B cell (primary cell): ENCODE measurements around the gene KLHDC8A. TPM values are rescaled to one million over a fixed set of nuclear protein-coding genes. Genes with fewer than 3 reads are reported as not detected.

Source experiments
- ATAC-seq: fragments of 200-7000 bp; cut with Tn5 transposase; one replicate; pipeline ENCODE4 v1.10.0; 2021; ENCODE audit warnings: low read depth, mild to moderate bottlenecking, moderate number of reproducible peaks, moderate library complexity
- CTCF ChIA-PET: fragments of 350-600 bp; sonication (Branson Sonifier 250); formaldehyde crosslinking; loops from one replicate; lab custom pipeline; 2021; ENCODE audit warnings: antibody characterized with exemption, inconsistent platforms; lab: Charles Lee
- POLR2A ChIA-PET: fragments of 350-600 bp; sonication (Branson Sonifier 250); formaldehyde crosslinking; loops from one replicate; lab custom pipeline; 2021; ENCODE audit warnings: antibody characterized with exemption; lab: Charles Lee
- DNase-seq: peaks from one replicate; pipeline ENCODE4 v3.0.0; 2013
- H2AFZ ChIP-seq: 2 replicates; pipeline ENCODE4 v1.6.1; 2012; ENCODE audit warnings: mild to moderate bottlenecking, low read depth, low read length; ENCODE audit not compliant: insufficient read depth, poor library complexity, severe bottlenecking
- H3K27ac ChIP-seq, 2 donors: 1 replicate in 1 of 2; 2 replicates in 1 of 2; pipeline ENCODE4 v1.5.1; 2012 to 2013; ENCODE audit warnings: low read length in 2 of 2, mild to moderate bottlenecking in 2 of 2, moderate library complexity in 1 of 2
- H3K27me3 ChIP-seq, 4 experiments: fragments of 200-600 bp in 1 of 4; sonication (generic) in 1 of 4; replicated peaks in 1 of 4; 1 replicate in 2 of 4; 2 replicates in 2 of 4; pipeline versions ENCODE4 v1.6.1 to v1.7.0; 2013 to 2016; ENCODE audit warnings: low read length in 3 of 4, mild to moderate bottlenecking in 2 of 4, mixed read lengths in 1 of 4, moderate library complexity in 1 of 4; ENCODE audit not compliant: insufficient read depth in 4 of 4, control insufficient read depth in 3 of 4; ENCODE audit errors: control extremely low read depth in 1 of 4
- H3K36me3 ChIP-seq, 2 experiments: replicated peaks in 1 of 2; 1 replicate in 1 of 2; 2 replicates in 1 of 2; pipeline versions ENCODE4 v1.6.1 to v1.7.1; 2013; ENCODE audit warnings: low read length in 1 of 2; ENCODE audit not compliant: insufficient read depth in 2 of 2, control insufficient read depth in 1 of 2; ENCODE audit errors: control extremely low read depth in 1 of 2, extremely low read depth in 1 of 2
- H3K4me1 ChIP-seq, 2 donors: fragments of 200-600 bp in 1 of 2; sonication (generic) in 1 of 2; 1 replicate in 1 of 2; 2 replicates in 1 of 2; pipeline versions ENCODE4 v1.5.1 to v1.6.1; 2013 to 2017; ENCODE audit warnings: low read length in 2 of 2; ENCODE audit not compliant: control insufficient read depth in 2 of 2, insufficient read depth in 2 of 2
- H3K4me2 ChIP-seq: replicated peaks from 2 replicates; pipeline ENCODE3; 2012; ENCODE audit warnings: mild to moderate bottlenecking, low read depth, low read length; ENCODE audit not compliant: poor library complexity, severe bottlenecking
- H3K4me3 ChIP-seq, 5 experiments: fragments of 200-600 bp in 1 of 5; sonication (generic) in 1 of 5; 1 replicate in 3 of 5; 2 replicates in 2 of 5; pipeline versions ENCODE4 v1.5.1 to v1.7.0; 2011 to 2016; ENCODE audit warnings: low read length in 4 of 5, mild to moderate bottlenecking in 4 of 5, low read depth in 2 of 5, control low read depth in 1 of 5, moderate library complexity in 1 of 5; ENCODE audit not compliant: insufficient read depth in 1 of 5; ENCODE audit errors: control extremely low read depth in 1 of 5, extremely low read depth in 1 of 5
- H3K79me2 ChIP-seq: fragments of 200-600 bp; sonication (generic); one replicate; pipeline ENCODE4 v1.6.0; 2016; ENCODE audit warnings: low read length; ENCODE audit not compliant: control insufficient read depth, insufficient read depth
- H3K9ac ChIP-seq: fragments of 200-600 bp; sonication (generic); 2 replicates; pipeline ENCODE4 v1.6.1; 2017; ENCODE audit warnings: mild to moderate bottlenecking, low read length, moderate library complexity
- H3K9me3 ChIP-seq, 3 donors: one replicate each; pipeline versions ENCODE4 v1.6.1 to v1.7.1; 2013; ENCODE audit warnings: low read length in 2 of 3; ENCODE audit not compliant: control insufficient read depth in 2 of 3, insufficient read depth in 1 of 3; ENCODE audit errors: control extremely low read depth in 1 of 3
- H4K20me1 ChIP-seq: 2 replicates; pipeline ENCODE4 v1.6.0; 2012; ENCODE audit warnings: mild to moderate bottlenecking, low read length; ENCODE audit not compliant: insufficient read depth, control insufficient read depth, poor library complexity, severe bottlenecking
- H3K27ac Mint-ChIP-seq: one replicate; pipeline ENCODE4 v1.8.0; 2021; ENCODE audit warnings: mixed read lengths
- H3K27me3 Mint-ChIP-seq: one replicate; pipeline ENCODE4 v1.8.0; 2021; ENCODE audit warnings: mixed read lengths
- H3K4me1 Mint-ChIP-seq: one replicate; pipeline ENCODE4 v1.8.0; 2021; ENCODE audit warnings: mixed read lengths
- H3K4me3 Mint-ChIP-seq: one replicate; pipeline ENCODE4 v1.8.0; 2021; ENCODE audit warnings: mixed read lengths
- H3K9me3 Mint-ChIP-seq: one replicate; pipeline ENCODE4 v1.8.0; 2022; ENCODE audit warnings: mixed read lengths; ENCODE audit not compliant: insufficient read depth
- EZH2 ChIP-seq: IDR thresholded peaks from 2 replicates; pipeline ENCODE4 v1.6.1; 2012; ENCODE audit warnings: borderline replicate concordance, low read depth, mild to moderate bottlenecking, moderate library complexity, low read length; ENCODE audit not compliant: insufficient read depth, poor library complexity, severe bottlenecking
- WGBS: methylation state at CpG from one replicate; pipeline ENCODE4 v1.1.5; 2013; ENCODE audit warnings: missing lambda C conversion rate; ENCODE audit not compliant: insufficient coverage; 5-methylcytosine and 5-hydroxymethylcytosine counted together
- intact Hi-C: fragments of 100-400 bp; cut with micrococcal nuclease; formaldehyde crosslinking; loops from one replicate; pipeline ENCODE4 v1.10.0; 2022
- polyA plus RNA-seq: library from polyadenylated mRNA; depleted of rRNA; stranded (reverse); fragments of >200 nt; gene quantifications from 2 replicates; pipeline ENCODE4 v1.2.3, GENCODE V29; 2012
- total RNA-seq, 2 donors: library from RNA; stranded (reverse); fragments of 120-200 nt in 1 of 2; gene quantifications; 1 replicate in 1 of 2; 2 replicates in 1 of 2; pipeline versions ENCODE4 v1.2.3 to v1.2.4, GENCODE V29; 2013 to 2022
- TF ChIP-seq, protein P1 (sequence below): fragments of 200-600 bp; IDR thresholded peaks from one replicate; pipeline ENCODE4 v1.8.0; 2022; ENCODE audit warnings: antibody characterized with exemption, mild to moderate bottlenecking

KLHDC8A gene
- total and polyA plus RNA-seq, 2 donors (not counting 1 experiment from before 2014, with no cell fraction given) = 0.39 to 0.60 TPM

DNA sequence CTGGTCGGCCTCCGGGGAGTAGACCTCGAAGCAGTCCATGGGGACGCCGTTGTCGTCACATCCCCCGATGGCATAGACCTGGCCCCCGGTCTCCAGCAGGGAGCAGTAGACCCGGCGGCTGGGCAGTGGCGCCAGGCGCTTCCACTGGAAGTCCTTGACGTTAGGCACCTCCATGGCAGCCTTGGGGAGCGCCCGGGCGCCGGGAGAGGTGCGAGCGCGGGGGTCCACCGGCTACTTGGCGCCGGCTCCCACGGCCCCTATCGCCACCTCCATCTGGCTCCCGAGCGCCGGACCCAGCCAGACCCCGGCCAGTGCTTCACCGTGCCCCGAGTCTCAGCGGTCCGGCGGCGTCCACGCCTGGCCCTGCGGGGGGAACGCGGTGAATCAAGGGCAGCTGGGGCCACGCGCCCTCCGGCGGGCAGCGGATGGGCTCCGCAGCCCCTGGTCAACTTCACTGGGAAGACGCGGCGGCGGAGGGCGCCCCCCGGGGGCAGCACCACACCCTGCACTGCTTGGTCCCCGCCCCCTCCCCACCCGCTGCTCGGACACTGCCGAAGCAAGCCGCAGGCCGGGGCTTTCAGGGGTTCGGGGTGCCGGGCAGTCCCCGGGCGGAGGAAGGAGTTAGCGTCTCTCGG, 13.2 kb downstream of the KLHDC8A start:
- Histone ChIP-seq H4K20me1 (no peaks in the 10 kb centered on the region), H3K79me2 (no peaks in the 10 kb centered on the region), H3K9ac (peak overlapping the region; percentile 56), H3K36me3 (no peaks in the 10 kb centered on the region), H3K27me3 (peaks cover 0 to 20% (median 10%) of the 10 kb centered on the region in 4 experiments), H3K9me3 (peaks cover 0 to 10% (median 0%) of the 10 kb centered on the region in 3 donors), H2AFZ (peak overlapping the region; percentile 64), H3K4me2 (peak overlapping the region; percentile 95), H3K27ac (no peak overlapping the region), H3K4me1 (peaks cover 27 to 34% of the 10 kb centered on the region in 2 donors), H3K4me3 (peak overlapping the region in 4 of 5 experiments; percentile 37 to 51 (median 50))
- peaks cover 41% of the 10 kb centered on the region for H3K4me1 Mint-ChIP-seq
- ATAC-seq (peak; percentile 42), DNase-seq (peak; percentile 54)
- intact Hi-C loops = no loop called here
- CTCF ChIA-PET = interaction anchor here (0.9 to 1.4 kb wide), 3 partner anchors 8 to 142 kb away, joined by 3 read pairs; no protein-coding TSS in a partner anchor
- no peaks in the 10 kb centered on the region for H3K9me3 Mint-ChIP-seq
- TF ChIP-seq, protein P1, sequence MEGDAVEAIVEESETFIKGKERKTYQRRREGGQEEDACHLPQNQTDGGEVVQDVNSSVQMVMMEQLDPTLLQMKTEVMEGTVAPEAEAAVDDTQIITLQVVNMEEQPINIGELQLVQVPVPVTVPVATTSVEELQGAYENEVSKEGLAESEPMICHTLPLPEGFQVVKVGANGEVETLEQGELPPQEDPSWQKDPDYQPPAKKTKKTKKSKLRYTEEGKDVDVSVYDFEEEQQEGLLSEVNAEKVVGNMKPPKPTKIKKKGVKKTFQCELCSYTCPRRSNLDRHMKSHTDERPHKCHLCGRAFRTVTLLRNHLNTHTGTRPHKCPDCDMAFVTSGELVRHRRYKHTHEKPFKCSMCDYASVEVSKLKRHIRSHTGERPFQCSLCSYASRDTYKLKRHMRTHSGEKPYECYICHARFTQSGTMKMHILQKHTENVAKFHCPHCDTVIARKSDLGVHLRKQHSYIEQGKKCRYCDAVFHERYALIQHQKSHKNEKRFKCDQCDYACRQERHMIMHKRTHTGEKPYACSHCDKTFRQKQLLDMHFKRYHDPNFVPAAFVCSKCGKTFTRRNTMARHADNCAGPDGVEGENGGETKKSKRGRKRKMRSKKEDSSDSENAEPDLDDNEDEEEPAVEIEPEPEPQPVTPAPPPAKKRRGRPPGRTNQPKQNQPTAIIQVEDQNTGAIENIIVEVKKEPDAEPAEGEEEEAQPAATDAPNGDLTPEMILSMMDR = no peak
- TF ChIP-seq EZH2 = no peak
- peaks cover 8% of the 10 kb centered on the region for H3K27me3 Mint-ChIP-seq
- 7% methylated on average over 63 of the region's 63 CpGs for WGBS
- H3K4me3 Mint-ChIP-seq = peak overlapping the region; percentile 84
- H3K27ac Mint-ChIP-seq = no peak overlapping the region
- POLR2A ChIA-PET = no interaction called here

DNA sequence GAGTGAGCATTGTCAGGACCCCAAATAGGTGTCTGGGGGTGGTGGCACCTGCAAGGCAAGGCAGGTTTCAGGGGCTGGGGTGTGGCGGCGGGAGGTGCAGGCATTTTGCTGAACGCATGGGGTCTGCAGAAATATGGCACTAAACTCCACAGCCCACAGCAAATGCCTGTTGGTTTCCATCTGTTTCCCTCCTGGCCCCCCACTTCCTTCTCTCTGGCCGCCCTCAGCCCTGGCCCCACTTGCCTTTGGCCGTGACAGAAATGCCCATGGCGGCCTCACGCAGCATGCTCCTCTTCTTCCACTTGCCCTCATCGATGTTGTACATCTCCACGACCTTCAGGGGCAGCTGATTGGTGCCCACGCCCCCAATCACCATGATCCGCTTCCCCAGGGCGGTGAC, 13.7 kb downstream of the KLHDC8A start:
- Histone ChIP-seq H3K9ac (peak overlapping the region; percentile 56), H3K36me3 (no peaks in the 10 kb centered on the region), H3K4me2 (peak overlapping the region; percentile 95), H3K79me2 (no peaks in the 10 kb centered on the region), H2AFZ (peak overlapping the region; percentile 64), H3K27ac (no peak overlapping the region), H3K27me3 (peaks cover 0 to 20% (median 10%) of the 10 kb centered on the region in 4 experiments), H4K20me1 (no peaks in the 10 kb centered on the region), H3K9me3 (peaks cover 0 to 10% (median 0%) of the 10 kb centered on the region in 3 donors), H3K4me3 (peak overlapping the region in 3 of 5 experiments; percentile 37 to 50 (median 50)), H3K4me1 (peaks cover 21 to 28% of the 10 kb centered on the region in 2 donors)
- CTCF ChIA-PET = interaction anchor here (0.6 to 1.3 kb wide), 4 partner anchors 11 to 143 kb away, joined by 3 to 7 read pairs (median 4); no protein-coding TSS in a partner anchor
- intact Hi-C loops = no loop called here
- peaks cover 35% of the 10 kb centered on the region for H3K4me1 Mint-ChIP-seq
- DNase-seq = no peak
- H3K9me3 Mint-ChIP-seq = no peaks in the 10 kb centered on the region
- no peak overlapping the region for H3K27ac Mint-ChIP-seq
- peaks cover 8% of the 10 kb centered on the region for H3K27me3 Mint-ChIP-seq
- 33% methylated on average over 10 of the region's 12 CpGs for WGBS
- POLR2A ChIA-PET = no interaction called here
- no peak for ATAC-seq
- peak overlapping the region; percentile 52 for H3K4me3 Mint-ChIP-seq
- no peak for TF ChIP-seq EZH2
- TF ChIP-seq, protein P1 = no peak
